HepG2 (cell line): ENCODE measurements around the gene PLEKHA6. TPM values are rescaled to one million over a fixed set of nuclear protein-coding genes. Genes with fewer than 3 reads are reported as not detected.
A peak's percentile ranks its signal among the peaks of the same experiment; 100 is the strongest.

Source experiments
- CAMTA2 ChIP-seq: sonication (generic); formaldehyde crosslinking; IDR thresholded peaks from 2 replicates; pipeline ENCODE4 v1.4.0; 2020; ENCODE audit warnings: mild to moderate bottlenecking, missing genetic modification reagents, borderline replicate concordance
- CSRNP1 ChIP-seq: sonication (generic); formaldehyde crosslinking; IDR thresholded peaks from 2 replicates; pipeline ENCODE4 v1.8.1; 2023; ENCODE audit warnings: mild to moderate bottlenecking, missing genetic modification reagents
- EEA1 ChIP-seq: sonication (generic); formaldehyde crosslinking; IDR thresholded peaks from 2 replicates; pipeline ENCODE4 v1.5.1; 2020; ENCODE audit warnings: mild to moderate bottlenecking, missing genetic modification reagents, borderline replicate concordance
- ELF1 ChIP-seq: sonication (generic); formaldehyde crosslinking; IDR thresholded peaks from 2 replicates; pipeline ENCODE4 v1.4.0; 2020; ENCODE audit warnings: missing genetic modification reagents
- ELF4 ChIP-seq: sonication (generic); formaldehyde crosslinking; IDR thresholded peaks from 2 replicates; pipeline ENCODE4 v1.5.0; 2020; ENCODE audit warnings: missing genetic modification reagents, mild to moderate bottlenecking, moderate library complexity, borderline replicate concordance
- HCFC1 ChIP-seq: fragments of 150-350 bp; IDR thresholded peaks from 2 replicates; pipeline ENCODE4 v1.6.1; 2014; ENCODE audit warnings: low read depth, low read length
- IKZF1 ChIP-seq: fragments of 450-650 bp; IDR thresholded peaks from 2 replicates; pipeline ENCODE4 v1.7.1; 2016
- IRX3 ChIP-seq: sonication (generic); formaldehyde crosslinking; IDR thresholded peaks from 2 replicates; pipeline ENCODE4 v1.8.1; 2023; ENCODE audit warnings: mild to moderate bottlenecking, low read depth, missing genetic modification reagents, borderline replicate concordance
- LRRFIP1 ChIP-seq: sonication (generic); formaldehyde crosslinking; conservative IDR thresholded peaks from 2 replicates; pipeline ENCODE4 v1.4.0; 2020; ENCODE audit warnings: missing genetic modification reagents
- MBNL3 ChIP-seq: fragments of 250-450 bp; sonication (Bioruptor Pico); conservative IDR thresholded peaks from 2 replicates; pipeline ENCODE4 v1.8.0; 2022; ENCODE audit warnings: mild to moderate bottlenecking, inconsistent platforms
- MTF1 ChIP-seq: sonication (generic); formaldehyde crosslinking; IDR thresholded peaks from 2 replicates; pipeline ENCODE4 v1.5.0; 2020; ENCODE audit warnings: missing genetic modification reagents
- NR2C2 ChIP-seq: sonication (generic); formaldehyde crosslinking; IDR thresholded peaks from 2 replicates; pipeline ENCODE4 v1.4.0; 2020; ENCODE audit warnings: missing genetic modification reagents, mild to moderate bottlenecking, moderate library complexity, borderline replicate concordance
- THAP11 ChIP-seq: IDR thresholded peaks from 2 replicates; pipeline ENCODE4 v1.6.1; 2016; ENCODE audit warnings: missing biosample characterization, missing genetic modification reagents
- ZFY ChIP-seq: sonication (generic); formaldehyde crosslinking; IDR thresholded peaks from 2 replicates; pipeline ENCODE4 v1.4.0; 2020; ENCODE audit warnings: missing genetic modification reagents
- ZHX1 ChIP-seq: sonication (generic); formaldehyde crosslinking; IDR thresholded peaks from 2 replicates; pipeline ENCODE4 v1.8.1; 2022; ENCODE audit warnings: low read depth, mild to moderate bottlenecking, missing genetic modification reagents
- ZNF121 ChIP-seq: sonication (generic); formaldehyde crosslinking; IDR thresholded peaks from 2 replicates; pipeline ENCODE4 v1.5.0; 2020; ENCODE audit warnings: mild to moderate bottlenecking, missing genetic modification reagents
- ZNF232 ChIP-seq: sonication (generic); formaldehyde crosslinking; IDR thresholded peaks from 2 replicates; pipeline ENCODE4 v1.4.0; 2020; ENCODE audit warnings: missing genetic modification reagents, borderline replicate concordance
- ZNF704 ChIP-seq: sonication (generic); formaldehyde crosslinking; IDR thresholded peaks from 2 replicates; pipeline ENCODE4 v1.8.1; 2023; ENCODE audit warnings: mild to moderate bottlenecking, inconsistent platforms, moderate library complexity, missing genetic modification reagents, borderline replicate concordance
- ZNF83 ChIP-seq: sonication (generic); formaldehyde crosslinking; IDR thresholded peaks from 2 replicates; pipeline ENCODE4 v1.4.0; 2020; ENCODE audit warnings: missing genetic modification reagents, mild to moderate bottlenecking, borderline replicate concordance
- polyA plus RNA-seq, 8 experiments: library from polyadenylated mRNA; depleted of rRNA in 3 of 8; stranded (reverse) in 7 of 8; unstranded in 1 of 8; fragments of >200 nt; fragmentation: Illumina TruSeq in 4 of 8; extraction: Trizol in 4 of 8; gene quantifications; 2 replicates each; pipeline versions ENCODE4 v1.2.1 to v1.2.3, GENCODE V29; 2011 to 2016; ENCODE audit warnings: low read depth in 4 of 8, missing spikeins in 1 of 8, mixed read lengths in 1 of 8; ENCODE audit not compliant: insufficient read depth in 1 of 8
- total RNA-seq, 5 experiments: library from RNA; depleted of rRNA; stranded (reverse); fragments of >200 nt; fragmentation: Illumina TruSeq; extraction: Trizol; gene quantifications; 2 replicates each; pipeline ENCODE4 v1.2.3, GENCODE V29; 2016; ENCODE audit warnings: low read depth in 1 of 5

The PLEKHA6 gene
- total and polyA plus RNA-seq, 2 of the 13 experiments (the other 11 are each of a cell fraction or from before 2014, with no cell fraction given) = 5.3 to 11.4 TPM

- TF ChIP-seq LRRFIP1 (CRISPR knock-in tag) (no peak), ELF4 (peak; percentile 66; the same call in 1 of the 2 replicates), ELF1 (peak; percentile 79), CSRNP1 (peak; percentile 43; the same call in 1 of the 2 replicates), ZNF83 (CRISPR knock-in tag) (0 out of 2 replicates have a peak, but pooled peaks have one; percentile 59), HCFC1 (no peak), EEA1 (CRISPR knock-in tag) (no peak), NR2C2 (CRISPR knock-in tag) (peak; percentile 62; the same call in 1 of the 2 replicates), MTF1 (CRISPR knock-in tag) (no peak), IRX3 (CRISPR knock-in tag) (no peak), ZNF121 (CRISPR knock-in tag) (peak; percentile 54; the same call in 1 of the 2 replicates), CAMTA2 (peak; percentile 28; the same call in 1 of the 2 replicates), ZHX1 (CRISPR knock-in tag) (peak; percentile 63; the same call in 1 of the 2 replicates), IKZF1 (no peak), ZNF704 (CRISPR knock-in tag) (0 out of 2 replicates have a peak, but pooled peaks have one; percentile 44), THAP11 (peak; percentile 69; the same call in 1 of the 2 replicates), MBNL3 (CRISPR knock-in tag) (no peak), ZNF232 (CRISPR knock-in tag) (peak; percentile 72; the same call in 1 of the 2 replicates), ZFY (CRISPR knock-in tag) (peak; percentile 81)
These were observed 105.6 kb downstream of the PLEKHA6 start (continued) for GRCh38 chr1:204254031-204254661.
